GM20000 (cell line): Measurements from ENCODE around the gene OVAAL.

ENCODE experiments used
- DNase-seq: peaks from one replicate; pipeline ENCODE4 v3.0.0; 2012; ENCODE audit warnings: low spot score
- CTCF ChIP-seq: IDR thresholded peaks from 2 replicates; pipeline ENCODE4 v1.5.1; 2012; ENCODE audit warnings: mild to moderate bottlenecking, control low read depth; ENCODE audit errors: extremely low read depth, missing control alignments

Gene OVAAL

GRCh38 chr1:180532854-180533253 is 25.9 kb upstream of the OVAAL start:
- no peak for TF ChIP-seq CTCF
- DNase-seq: no peak

- DNase-seq: peak; percentile 72
- peak; percentile 84 for TF ChIP-seq CTCF
These were observed 25.3 kb upstream of the OVAAL start for GRCh38 chr1:180533266-180533987.

GRCh38 chr1:180534214-180534613 is 24.6 kb upstream of the OVAAL start:
- DNase-seq: no peak
- TF ChIP-seq CTCF: no peak

DNA sequence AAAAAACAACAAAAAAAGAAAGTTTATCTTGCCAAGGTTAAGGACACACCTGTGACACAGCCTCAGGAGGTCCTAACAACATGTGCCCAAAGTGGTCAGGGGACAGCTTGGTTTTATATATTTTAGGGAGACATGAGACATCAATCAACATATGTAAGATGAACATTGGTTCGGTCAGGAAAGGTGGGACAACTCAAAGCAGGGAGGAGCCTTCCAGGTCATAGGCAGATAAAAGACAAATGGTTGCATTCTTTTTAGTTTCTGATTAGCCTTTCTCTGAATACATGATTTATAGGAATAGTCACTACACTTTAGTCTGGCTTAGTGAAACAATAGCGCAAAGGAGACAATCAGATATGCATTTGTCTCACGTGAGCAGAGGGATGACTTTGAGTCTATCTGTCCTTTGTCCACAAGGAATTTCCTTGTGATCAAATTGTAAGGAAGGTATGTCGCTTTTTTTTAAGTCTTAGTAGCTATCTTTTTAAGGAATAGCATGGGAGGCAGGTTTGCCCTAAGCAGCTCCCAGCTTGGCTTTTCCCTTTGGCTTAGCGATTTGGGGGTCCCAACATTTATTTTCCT is 23.3 kb upstream of the OVAAL start:
- TF ChIP-seq CTCF: no peak

GRCh38 chr1:180536821-180537372 is 21.9 kb upstream of the OVAAL start:
- no peak for DNase-seq
- no peak for TF ChIP-seq CTCF

More for the DNA sequence above, 23.3 kb upstream of the OVAAL start:
- DNase-seq: no peak

GRCh38 chr1:180539136-180539535 is 19.6 kb upstream of the OVAAL start:
- DNase-seq: no peak
- TF ChIP-seq CTCF: no peak

DNA sequence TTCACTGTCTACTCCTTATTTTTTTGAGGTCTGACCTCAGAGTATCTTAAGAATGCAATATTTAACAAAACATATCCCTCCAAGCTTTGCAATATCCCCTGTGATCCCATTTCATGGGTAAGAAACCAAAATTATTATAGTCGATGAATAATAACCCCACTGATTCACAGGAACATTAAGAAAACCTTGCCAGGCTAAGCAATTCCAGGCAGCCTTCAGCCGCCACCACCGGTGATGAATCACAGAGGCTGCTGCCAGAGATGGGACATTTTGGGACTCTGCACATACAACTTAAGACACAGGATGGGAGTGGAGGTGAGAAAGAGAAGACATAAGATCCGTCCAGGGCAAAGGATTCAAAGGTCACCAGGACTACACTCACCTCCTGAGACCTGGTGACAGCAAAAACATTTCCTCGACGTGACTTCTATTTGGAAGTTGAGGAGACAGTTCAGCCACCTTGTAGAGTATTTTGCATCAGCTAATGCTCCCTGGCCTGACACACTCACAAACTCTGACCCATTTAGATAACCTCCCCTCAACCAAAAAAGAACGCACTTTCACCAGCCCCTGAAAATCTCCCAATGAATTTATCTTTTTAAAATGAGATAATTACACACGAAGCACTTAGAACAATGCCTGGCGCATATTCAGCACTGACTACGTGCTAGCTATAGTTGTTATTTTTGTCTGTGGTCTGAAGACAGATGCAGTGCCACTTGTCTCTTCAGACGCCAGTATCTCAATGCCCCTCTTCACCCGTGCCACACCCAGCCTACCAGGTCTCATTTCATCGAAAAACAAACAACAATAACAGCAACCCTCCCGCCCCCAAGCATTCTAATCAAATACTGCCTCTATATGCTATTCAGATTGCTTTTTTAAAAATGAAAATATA is 17.8 kb upstream of the OVAAL start:
- no peak for TF ChIP-seq CTCF
- no peak for DNase-seq
